Hepatocyte (in vitro differentiated cells): ENCODE results near the gene MAN2A1.

Experiments
- CTCF ChIP-seq: fragments of 200-600 bp; sonication (generic); IDR thresholded peaks from 2 replicates; pipeline ENCODE4 v1.5.1; 2016; ENCODE audit warnings: antibody characterized with exemption, mild to moderate bottlenecking; ENCODE audit not compliant: poor library complexity
- EZH2 ChIP-seq: fragments of 200-600 bp; sonication (generic); IDR thresholded peaks from 2 replicates; pipeline ENCODE4 v1.6.1; 2016; ENCODE audit warnings: antibody characterized with exemption, mild to moderate bottlenecking, borderline replicate concordance
- EZH2phosphoT487 ChIP-seq: fragments of 200-600 bp; sonication (generic); IDR thresholded peaks from one replicate; pipeline ENCODE4 v1.6.1; 2018; ENCODE audit warnings: antibody characterized with exemption, mild to moderate bottlenecking, low read depth, moderate library complexity; ENCODE audit not compliant: unreplicated experiment, severe bottlenecking

GRCh38 chr5:109908366-109908765 lies 218.6 kb downstream of the MAN2A1 start:
- no peak for TF ChIP-seq CTCF
- no peak for TF ChIP-seq EZH2
- TF ChIP-seq EZH2phosphoT487 = no peak
